T follicular helper cell (primary cell): Measurements from ENCODE around the gene MGAT4C.
"Not testable (repeated sequence)": the region's sequence is repeated elsewhere in the genome, so short reads cannot be mapped to it uniquely, and the experiment has no call there.

Experiments
- DNase-seq: peaks from one replicate; pipeline ENCODE4 v3.0.0-alpha.2; 2020; ENCODE audit warnings: low read depth
- total RNA-seq, 2 experiments: gene quantifications; one replicate each; lab custom pipeline; 2026; lab: John Stamatoyannopoulos, UW

MGAT4C gene
- 0 reads per million in 2 experiments for total RNA-seq

DNA sequence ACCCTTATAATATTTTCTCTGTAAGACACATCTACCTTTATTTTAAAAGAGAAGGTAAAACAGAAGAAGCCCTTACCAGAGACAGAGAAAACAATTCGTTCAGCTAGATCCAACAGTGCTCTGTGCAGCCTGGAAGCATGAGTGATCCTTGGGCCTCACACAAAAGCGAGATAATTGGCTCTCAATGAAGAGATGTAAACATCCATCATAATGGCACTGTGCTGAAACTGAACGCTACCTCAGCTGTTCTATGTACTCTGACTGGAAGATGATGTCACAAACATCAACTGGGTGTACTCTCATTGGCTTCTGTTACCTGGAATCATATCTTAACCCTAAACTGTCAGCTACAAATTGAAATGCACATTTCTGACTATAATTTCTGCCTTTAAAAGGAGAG lies at the start of gene MGAT4C:
MGAT4C (minus strand) TSS at position 229 of the 400 bp plus-strand sequence.
- no peak for DNase-seq

GRCh38 chr12:86296396-86296795 lies 40.2 kb upstream of the MGAT4C start:
- not testable (repeated sequence) for DNase-seq

GRCh38 chr12:86293682-86294240 lies 37.6 kb upstream of the MGAT4C start:
- no peak for DNase-seq

DNA sequence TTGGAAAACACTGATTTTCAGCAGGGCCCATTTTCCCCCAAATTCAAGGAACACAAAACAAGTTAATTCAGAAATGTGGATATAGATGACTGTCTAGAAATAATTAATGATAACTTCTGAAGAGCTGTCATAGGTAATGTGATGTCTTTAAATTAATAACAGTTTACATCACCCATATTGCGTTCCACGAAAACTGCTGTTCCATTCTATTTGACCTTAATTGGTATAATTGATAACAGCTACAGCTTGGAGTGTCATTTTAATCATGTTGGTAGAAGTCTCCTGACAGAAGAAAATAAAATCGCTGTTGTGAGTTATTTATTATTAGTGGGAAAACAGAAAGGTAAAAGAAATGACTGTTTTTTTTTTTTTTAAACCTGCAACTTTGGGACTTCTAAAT lies 36.3 kb upstream of the MGAT4C start:
- DNase-seq, result no peak

DNA sequence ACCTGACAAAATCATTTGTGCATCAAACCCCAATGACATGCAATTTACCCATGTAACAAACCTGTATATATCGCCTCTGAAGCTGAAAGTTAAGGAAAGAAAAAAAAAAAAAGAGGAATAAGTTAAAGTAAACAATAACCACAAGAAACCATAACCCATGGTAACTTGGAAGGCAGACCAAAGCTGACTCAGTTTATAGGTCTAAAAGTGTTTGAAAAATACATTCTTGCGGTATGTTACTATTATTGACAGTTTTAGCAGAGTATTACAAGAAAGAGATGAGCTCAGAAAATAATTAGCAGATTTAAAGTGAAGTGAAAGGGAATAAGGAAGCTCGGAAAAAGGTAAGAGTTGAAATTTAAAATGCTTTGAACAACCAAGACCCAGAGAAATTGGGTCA lies 34.4 kb upstream of the MGAT4C start:
- no peak for DNase-seq

GRCh38 chr12:86286119-86286518 lies 29.9 kb upstream of the MGAT4C start:
- DNase-seq, result no peak

- DNase-seq, result no peak
Observed at GRCh38 chr12:86283620-86284019, 27.4 kb upstream of the MGAT4C start.

- DNase-seq, result no peak
Observed at GRCh38 chr12:86275356-86275755, 19.2 kb upstream of the MGAT4C start.

DNA sequence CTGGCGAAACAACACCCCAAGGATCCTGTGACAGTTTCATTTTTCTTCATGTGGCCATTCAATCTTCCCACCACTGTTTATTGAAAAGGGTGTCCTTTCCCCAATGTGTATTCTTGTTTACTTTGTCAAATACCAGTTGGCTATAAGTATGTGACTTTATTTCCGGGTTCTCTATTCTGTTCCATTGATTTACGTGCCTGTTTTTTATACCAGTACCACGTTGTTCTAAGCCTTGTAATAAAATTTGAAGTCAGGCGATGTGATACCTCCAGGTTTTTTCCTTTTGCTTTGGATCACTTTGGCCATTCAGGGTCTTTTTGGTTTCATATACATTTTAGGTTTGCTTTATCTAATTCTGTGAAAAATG lies 9.1 kb upstream of the MGAT4C start:
- no peak for DNase-seq

DNA sequence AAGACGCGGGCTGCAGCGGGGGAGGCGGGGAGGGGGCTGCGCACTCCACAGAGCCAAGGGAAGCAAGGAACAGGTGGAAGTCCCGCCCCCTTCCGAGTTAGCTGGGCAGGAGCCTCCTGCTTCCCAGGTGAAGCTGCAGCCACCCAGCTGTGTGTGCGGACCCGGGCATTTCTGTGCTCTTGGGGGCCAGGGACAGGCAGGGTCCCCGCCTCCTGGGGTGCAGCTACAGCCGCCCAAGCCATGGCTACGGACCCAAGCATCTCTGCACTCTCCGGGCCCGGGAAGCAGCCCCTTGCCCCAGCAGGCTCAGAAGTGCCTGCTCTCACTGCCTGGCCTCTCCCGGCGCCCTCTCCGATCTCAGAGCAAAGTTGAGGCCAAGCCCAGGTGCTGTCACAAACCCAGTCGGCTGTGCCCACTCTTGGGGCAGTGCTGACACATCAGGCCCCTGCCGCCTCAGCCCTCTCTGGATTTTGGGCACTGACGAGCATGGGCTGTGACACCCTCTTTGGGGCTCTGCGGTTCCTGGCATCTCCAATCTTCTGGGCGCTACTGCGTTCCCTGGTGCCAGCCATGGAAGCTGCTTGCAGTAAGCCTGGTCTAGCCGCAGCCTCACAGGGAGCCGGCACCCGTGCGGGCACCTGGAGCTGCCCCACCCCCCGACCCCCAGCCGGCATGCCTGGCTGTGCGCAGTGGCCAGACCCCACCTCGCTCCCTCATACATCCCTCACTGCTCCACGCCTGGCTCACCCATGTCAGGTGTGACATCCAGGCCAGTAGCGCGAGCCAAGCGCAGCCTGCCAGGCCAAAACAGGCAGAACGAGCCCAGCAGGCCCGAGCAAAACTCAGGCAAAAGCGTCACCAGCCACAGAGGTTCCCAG lies 8.5 kb upstream of the MGAT4C start:
- no peak for DNase-seq

DNA sequence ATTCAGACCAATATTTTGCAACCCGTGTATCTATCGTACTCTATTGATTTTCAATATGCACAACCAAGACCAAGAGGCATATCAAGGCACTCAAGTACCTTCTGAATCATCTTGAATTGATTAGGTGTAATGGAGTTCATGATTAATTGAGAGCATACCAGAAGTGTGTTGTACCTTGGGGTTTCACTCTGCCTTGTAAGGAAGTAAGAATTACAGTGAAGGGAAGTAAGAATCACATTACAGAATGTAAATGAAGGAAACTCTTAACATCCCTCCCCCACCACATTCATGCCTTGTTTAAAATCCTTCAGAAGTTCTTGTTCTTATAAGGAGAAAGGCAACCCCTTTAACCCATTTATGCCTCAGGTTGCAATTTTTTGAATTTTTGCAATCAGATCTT lies 5.4 kb upstream of the MGAT4C start:
- DNase-seq, result no peak

GRCh38 chr12:86261142-86261541 lies 5.0 kb upstream of the MGAT4C start:
- no peak for DNase-seq

GRCh38 chr12:86260183-86260582 lies 4.0 kb upstream of the MGAT4C start:
- no peak for DNase-seq

DNA sequence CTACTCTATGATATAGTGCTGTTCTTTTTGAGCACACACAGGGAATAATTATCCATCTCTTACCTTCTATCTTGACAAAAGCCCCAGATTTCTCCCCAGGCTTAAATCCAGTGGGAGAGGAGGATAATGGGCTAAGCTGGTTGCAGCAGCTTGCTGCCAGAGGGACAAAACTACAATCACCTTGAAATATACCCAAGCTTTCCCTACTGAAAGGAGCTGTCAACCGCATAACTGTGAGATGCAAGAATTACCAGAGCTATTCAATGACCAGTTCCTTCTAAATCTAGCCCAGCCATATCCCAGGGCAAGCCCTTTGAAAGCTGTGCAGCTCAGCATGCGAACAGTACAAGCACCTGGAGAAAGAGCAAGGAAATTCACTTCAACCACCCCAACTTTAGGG lies 943 bp upstream of the MGAT4C start:
- no peak for DNase-seq

- no peak for DNase-seq
Observed at GRCh38 chr12:86254399-86255107, 1.6 kb downstream of the MGAT4C start.

GRCh38 chr12:86249851-86250250 lies 6.3 kb downstream of the MGAT4C start:
- DNase-seq, result no peak

DNA sequence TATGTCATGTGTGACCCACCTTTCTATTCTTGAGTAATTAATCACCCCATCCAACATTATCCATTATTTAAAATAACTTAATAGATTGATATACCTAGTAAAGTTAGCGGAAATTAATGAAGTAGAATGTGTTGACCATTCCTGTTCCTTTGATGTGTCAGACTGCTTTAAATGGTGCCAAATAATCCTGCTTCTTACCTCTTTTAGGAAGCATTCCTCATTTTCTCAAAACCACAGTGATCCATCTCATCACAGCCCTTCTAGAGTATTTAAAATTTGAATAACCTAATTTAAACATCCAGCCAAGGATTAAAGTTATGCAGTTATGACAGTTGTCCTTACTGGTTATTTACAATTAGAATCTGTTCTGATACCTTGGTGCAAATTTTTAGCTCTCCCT lies 6.9 kb downstream of the MGAT4C start:
- DNase-seq, result no peak

- DNase-seq, result no peak
Observed at GRCh38 chr12:86247871-86248270, 8.3 kb downstream of the MGAT4C start.

DNA sequence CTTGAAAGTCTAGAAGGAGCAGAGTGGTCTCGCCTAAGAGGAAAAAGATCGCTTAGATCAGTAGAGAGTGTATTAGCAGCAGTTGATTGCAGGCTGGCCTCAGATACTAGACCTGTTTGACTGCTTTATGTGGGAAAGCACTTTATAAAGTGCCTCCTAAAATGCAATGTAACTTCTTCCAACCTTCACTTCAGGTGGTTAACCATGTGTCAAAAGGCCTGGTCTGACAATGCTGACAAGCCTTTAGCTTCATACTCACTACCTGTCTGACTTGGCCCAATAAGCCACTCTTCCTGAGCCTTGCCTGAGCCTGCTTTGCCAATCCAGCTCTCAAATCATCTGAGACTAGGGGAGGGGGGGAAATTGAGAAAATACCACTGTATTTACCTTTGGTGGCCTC lies 14.6 kb downstream of the MGAT4C start:
- no peak for DNase-seq

DNA sequence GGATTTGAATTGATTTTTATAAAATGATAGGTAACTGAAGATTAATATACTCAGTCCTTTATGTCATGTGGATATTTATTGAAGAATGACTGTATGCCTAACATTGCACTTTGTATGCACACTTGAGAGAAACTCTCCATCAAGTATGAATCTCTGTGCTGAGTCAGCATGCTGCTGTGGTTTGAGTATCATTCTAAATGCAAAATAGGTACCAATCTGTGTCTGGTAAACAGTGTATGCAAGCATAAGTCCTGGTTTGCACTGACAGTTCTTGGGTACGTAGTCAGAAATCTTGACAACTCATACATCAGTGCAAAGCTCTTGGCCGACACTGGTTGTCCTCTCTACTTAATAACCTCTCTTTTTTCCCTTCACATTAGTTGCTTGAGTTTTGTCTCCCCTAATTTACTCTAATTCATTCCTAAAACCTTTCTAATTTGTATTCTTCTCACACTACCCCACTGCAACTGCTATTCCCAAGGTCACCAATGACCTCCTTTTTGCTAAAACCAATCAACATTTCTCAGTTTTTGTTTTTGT lies 21.8 kb downstream of the MGAT4C start:
- no peak for DNase-seq

DNA sequence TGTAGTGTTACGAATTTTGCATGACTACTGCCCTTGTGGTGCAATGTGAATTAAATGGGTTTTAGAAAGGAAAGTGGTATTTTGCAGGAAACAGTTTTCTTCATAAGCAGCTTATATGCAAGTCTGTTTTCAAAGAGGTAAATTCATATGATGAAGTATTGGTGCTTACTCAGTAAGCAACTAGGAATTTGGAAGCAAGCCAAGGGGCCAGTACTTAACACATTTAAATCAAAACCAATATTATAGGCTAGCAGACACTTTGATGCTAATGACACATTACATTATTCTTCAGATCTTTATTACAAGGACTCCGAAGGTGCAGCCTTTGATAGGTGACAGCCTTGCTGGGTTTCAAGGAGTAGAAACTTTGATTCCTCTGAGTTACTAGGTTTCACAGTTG lies 23.1 kb downstream of the MGAT4C start:
- DNase-seq, result no peak

- DNase-seq, result no peak
Observed at GRCh38 chr12:86230516-86231146, 25.6 kb downstream of the MGAT4C start.
